Colonic mucosa (tissue), 4 donors: Measurements from ENCODE around the gene FOCAD. TPM values are rescaled to one million over a fixed set of nuclear protein-coding genes. Genes with fewer than 3 reads are reported as not detected.

Experiments used
- DNase-seq: peaks from one replicate; pipeline ENCODE4 v3.0.0-alpha.2; 2020
- H3K27ac ChIP-seq: fragments of 200-600 bp; one replicate; pipeline ENCODE4 v1.8.0; 2021
- H3K27me3 ChIP-seq: fragments of 200-600 bp; one replicate; pipeline ENCODE4 v1.8.0; 2021
- H3K36me3 ChIP-seq: fragments of 200-600 bp; one replicate; pipeline ENCODE4 v1.8.0; 2021
- H3K4me1 ChIP-seq: fragments of 200-600 bp; one replicate; pipeline ENCODE4 v1.8.0; 2021; ENCODE audit warnings: mild to moderate bottlenecking
- H3K4me3 ChIP-seq: fragments of 200-600 bp; one replicate; pipeline ENCODE4 v1.8.0; 2021
- H3K9ac ChIP-seq, 2 donors: one replicate each; pipeline ENCODE4 v1.7.0; 2013; ENCODE audit warnings: control low read depth in 2 of 2, low read depth in 2 of 2, low read length in 2 of 2
- H3K9me3 ChIP-seq: fragments of 200-600 bp; one replicate; pipeline ENCODE4 v1.8.0; 2021
- CTCF ChIP-seq: fragments of 200-600 bp; IDR thresholded peaks from one replicate; pipeline ENCODE4 v1.8.0; 2022; ENCODE audit warnings: antibody characterized with exemption, mild to moderate bottlenecking
- intact Hi-C: fragments of 100-400 bp; cut with DNase I; formaldehyde crosslinking; loops from one replicate; pipeline ENCODE4 v1.14.1; 2022
- total RNA-seq, 2 donors: library from RNA; stranded (reverse); fragmentation: NEBNext Ultra II Directional in 1 of 2; extraction: Animal tissue kit (Norgen Biotek cat#: 25700) in 1 of 2; gene quantifications; one replicate each; pipeline ENCODE4 v1.2.1, GENCODE V29; 2021
- donor health status: healthy.
- donor health status: DM: no; HTN: no; CAD: no.
- donor health status: DM: no; HTN: no; CAD: no.

The FOCAD gene
- total RNA-seq, 2 donors from 2014 or later = 26.8 to 44.3 TPM

GRCh38 chr9:20770947-20771346, 86.9 kb downstream of the FOCAD start:
- Histone ChIP-seq H3K4me3 (no peak overlapping the region), H3K27ac (no peak overlapping the region), H3K9ac (no peak overlapping the region), H3K9me3 (no peaks in the 10 kb centered on the region), H3K4me1 (no peaks in the 10 kb centered on the region), H3K27me3 (no peaks in the 10 kb centered on the region), H3K36me3 (no peaks in the 10 kb centered on the region)
- TF ChIP-seq CTCF = no peak
- intact Hi-C loops = no loop called here
- no peak for DNase-seq

GRCh38 chr9:20771729-20772128, 87.7 kb downstream of the FOCAD start:
- Histone ChIP-seq H3K9me3 (no peaks in the 10 kb centered on the region), H3K4me1 (no peaks in the 10 kb centered on the region), H3K27me3 (no peaks in the 10 kb centered on the region), H3K36me3 (no peaks in the 10 kb centered on the region), H3K27ac (no peak overlapping the region), H3K9ac (no peak overlapping the region), H3K4me3 (no peak overlapping the region)
- no peak for TF ChIP-seq CTCF
- DNase-seq = no peak
- intact Hi-C loops = no loop called here

- intact Hi-C loops = no loop called here
- Histone ChIP-seq H3K4me3 (no peak overlapping the region), H3K9ac (no peak overlapping the region), H3K27ac (no peak overlapping the region), H3K36me3 (no peaks in the 10 kb centered on the region), H3K4me1 (no peaks in the 10 kb centered on the region), H3K27me3 (no peaks in the 10 kb centered on the region), H3K9me3 (no peaks in the 10 kb centered on the region)
- no peak for DNase-seq
- no peak for TF ChIP-seq CTCF
Observed at GRCh38 chr9:20775683-20776082, 91.6 kb downstream of the FOCAD start.

GRCh38 chr9:20781092-20781491, 97.0 kb downstream of the FOCAD start:
- no peaks in the 10 kb centered on the region for H3K36me3 ChIP-seq
- no peaks in the 10 kb centered on the region for H3K4me1 ChIP-seq
- H3K9ac ChIP-seq = no peak overlapping the region
- H3K4me3 ChIP-seq = no peak overlapping the region
- intact Hi-C loops = no loop called here
- TF ChIP-seq CTCF = no peak
- H3K9me3 ChIP-seq = no peaks in the 10 kb centered on the region
- no peaks in the 10 kb centered on the region for H3K27me3 ChIP-seq
- DNase-seq = no peak
- H3K27ac ChIP-seq = no peak overlapping the region

GRCh38 chr9:20782289-20782688, 98.2 kb downstream of the FOCAD start:
- no peak for TF ChIP-seq CTCF
- Histone ChIP-seq H3K27me3 (no peaks in the 10 kb centered on the region), H3K27ac (no peak overlapping the region), H3K9ac (no peak overlapping the region), H3K9me3 (no peaks in the 10 kb centered on the region), H3K4me1 (no peaks in the 10 kb centered on the region), H3K4me3 (no peak overlapping the region), H3K36me3 (no peaks in the 10 kb centered on the region)
- intact Hi-C loops = no loop called here
- no peak for DNase-seq
